Cardiac muscle cell (in vitro differentiated cells and primary cell): ENCODE results near the gene SERTAD1. TPM values are rescaled to one million over a fixed set of nuclear protein-coding genes. Genes with fewer than 3 reads are reported as not detected.

ENCODE experiments used
- DNase-seq, 2 donors: peaks; one replicate each; pipeline versions ENCODE4 v3.0.0 to v3.0.0-alpha.2; 2010 to 2017; ENCODE audit warnings: low read depth in 1 of 2, low spot score in 1 of 2
- H3K27ac ChIP-seq: fragments of 200-600 bp; sonication (generic); 2 replicates; pipeline ENCODE4 v1.5.1; 2016
- H3K27me3 ChIP-seq: fragments of 200-600 bp; sonication (generic); 2 replicates; pipeline ENCODE4 v1.6.0; 2016; ENCODE audit warnings: control low read depth
- H3K36me3 ChIP-seq: fragments of 200-600 bp; sonication (generic); 2 replicates; pipeline ENCODE4 v1.5.1; 2016; ENCODE audit warnings: control low read depth
- H3K4me1 ChIP-seq: fragments of 200-600 bp; sonication (generic); 2 replicates; pipeline ENCODE4 v1.8.1; 2017; ENCODE audit warnings: low read depth, mild to moderate bottlenecking, mixed run types
- H3K4me3 ChIP-seq: fragments of 200-600 bp; sonication (generic); 2 replicates; pipeline ENCODE4 v1.5.1; 2016; ENCODE audit warnings: mild to moderate bottlenecking
- H3K9me3 ChIP-seq: fragments of 200-600 bp; sonication (generic); 2 replicates; pipeline ENCODE4 v1.5.1; 2017; ENCODE audit warnings: low read depth, mild to moderate bottlenecking, control low read depth
- polyA plus RNA-seq: library from polyadenylated mRNA; unstranded; fragments of >200 nt; fragmentation: Nextera tagmentation; extraction: Ambion mirVana; gene quantifications from 2 replicates; pipeline ENCODE4 v1.2.1, GENCODE V29; 2016
- total RNA-seq: library from RNA; depleted of rRNA; stranded (reverse); fragments of >200 nt; gene quantifications from 2 replicates; pipeline ENCODE4 v1.2.3, GENCODE V29; 2016
- TF ChIP-seq, protein P1 (sequence below): IDR thresholded peaks from 2 replicates; pipeline ENCODE4 v1.5.1; 2012; ENCODE audit warnings: low read depth, mild to moderate bottlenecking, low read length

The SERTAD1 gene
- total and polyA plus RNA-seq, 2 experiments from 2014 or later = 18.8 to 19.5 TPM

DNA sequence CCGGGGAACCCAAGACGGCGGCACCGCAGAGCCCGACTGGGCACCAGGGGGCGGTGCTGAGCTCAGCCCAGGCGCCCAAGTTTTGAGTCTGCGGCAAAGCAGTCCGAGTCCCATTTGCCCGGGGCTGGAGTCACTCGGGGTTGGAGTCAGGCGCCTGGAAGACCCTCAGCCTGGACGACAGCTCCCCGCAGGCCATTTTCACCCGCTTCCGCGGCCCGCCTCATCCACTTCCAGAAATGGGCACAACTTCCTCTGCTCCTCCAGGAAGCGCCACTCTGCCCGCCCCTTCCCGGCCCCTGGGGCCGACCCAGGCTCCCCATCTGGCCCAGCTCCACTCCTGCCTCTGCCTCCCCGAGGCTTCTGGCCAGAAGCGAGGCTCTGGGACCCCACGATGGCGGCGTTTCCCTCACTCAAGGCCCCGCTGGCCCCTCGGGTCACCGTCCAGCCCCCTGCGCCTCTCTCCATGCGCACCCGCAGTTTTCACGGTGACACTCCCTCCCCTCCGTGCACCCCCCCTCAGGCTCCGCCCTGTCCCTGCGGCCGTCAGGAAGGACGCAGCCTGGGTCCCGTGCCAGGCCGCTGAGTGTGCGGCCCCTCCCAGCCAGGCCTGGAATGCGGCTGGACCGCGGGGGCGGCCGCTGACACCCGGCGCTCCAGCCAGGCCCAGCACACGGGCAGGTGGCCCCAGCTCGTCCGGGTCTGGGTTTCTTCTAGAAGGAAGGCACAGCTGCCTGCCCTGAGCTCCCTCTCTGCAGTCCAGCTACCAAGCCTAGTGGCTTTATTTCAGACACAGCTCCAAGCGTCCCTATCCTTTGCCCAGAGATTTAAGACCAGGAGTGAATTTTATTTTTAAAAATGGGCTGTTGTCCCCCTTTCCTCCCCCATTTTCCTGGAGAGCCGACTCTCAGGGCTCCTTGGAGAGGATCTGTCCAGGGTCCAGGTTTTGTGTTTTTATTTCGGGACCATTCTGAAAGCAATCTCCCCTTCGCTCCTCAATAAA, 4.7 kb downstream of the SERTAD1 start:
- Histone ChIP-seq H3K27ac (peak overlapping the region; percentile 96), H3K4me3 (peak overlapping the region; percentile 56), H3K36me3 (no peaks in the 10 kb centered on the region), H3K27me3 (no peaks in the 10 kb centered on the region), H3K4me1 (peaks cover 25% of the 10 kb centered on the region), H3K9me3 (no peaks in the 10 kb centered on the region)
- TF ChIP-seq, protein P1, sequence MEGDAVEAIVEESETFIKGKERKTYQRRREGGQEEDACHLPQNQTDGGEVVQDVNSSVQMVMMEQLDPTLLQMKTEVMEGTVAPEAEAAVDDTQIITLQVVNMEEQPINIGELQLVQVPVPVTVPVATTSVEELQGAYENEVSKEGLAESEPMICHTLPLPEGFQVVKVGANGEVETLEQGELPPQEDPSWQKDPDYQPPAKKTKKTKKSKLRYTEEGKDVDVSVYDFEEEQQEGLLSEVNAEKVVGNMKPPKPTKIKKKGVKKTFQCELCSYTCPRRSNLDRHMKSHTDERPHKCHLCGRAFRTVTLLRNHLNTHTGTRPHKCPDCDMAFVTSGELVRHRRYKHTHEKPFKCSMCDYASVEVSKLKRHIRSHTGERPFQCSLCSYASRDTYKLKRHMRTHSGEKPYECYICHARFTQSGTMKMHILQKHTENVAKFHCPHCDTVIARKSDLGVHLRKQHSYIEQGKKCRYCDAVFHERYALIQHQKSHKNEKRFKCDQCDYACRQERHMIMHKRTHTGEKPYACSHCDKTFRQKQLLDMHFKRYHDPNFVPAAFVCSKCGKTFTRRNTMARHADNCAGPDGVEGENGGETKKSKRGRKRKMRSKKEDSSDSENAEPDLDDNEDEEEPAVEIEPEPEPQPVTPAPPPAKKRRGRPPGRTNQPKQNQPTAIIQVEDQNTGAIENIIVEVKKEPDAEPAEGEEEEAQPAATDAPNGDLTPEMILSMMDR = peak; percentile 97
- peak; percentile 93 to 95 for DNase-seq

DNA sequence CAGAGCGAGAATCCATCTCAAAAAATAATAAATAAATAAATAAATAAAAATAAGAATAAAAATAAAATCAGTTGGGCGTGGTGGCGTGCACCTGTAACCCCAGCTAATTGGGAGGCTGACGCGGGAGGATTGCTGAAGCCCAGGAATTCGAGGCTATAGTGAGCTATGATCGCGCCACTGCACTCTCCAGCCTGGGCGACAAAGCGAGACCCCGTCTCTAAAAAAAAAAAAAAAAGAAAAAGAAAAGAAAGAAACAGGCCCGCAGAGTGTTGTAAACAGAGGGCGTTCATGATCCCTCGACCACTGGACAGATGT, 5.4 kb downstream of the SERTAD1 start:
- Histone ChIP-seq H3K4me3 (peak overlapping the region; percentile 56), H3K9me3 (no peaks in the 10 kb centered on the region), H3K27ac (peak overlapping the region; percentile 96), H3K4me1 (peaks cover 25% of the 10 kb centered on the region), H3K27me3 (no peaks in the 10 kb centered on the region), H3K36me3 (no peaks in the 10 kb centered on the region)
- no peak for DNase-seq
- TF ChIP-seq, protein P1 = no peak

DNA sequence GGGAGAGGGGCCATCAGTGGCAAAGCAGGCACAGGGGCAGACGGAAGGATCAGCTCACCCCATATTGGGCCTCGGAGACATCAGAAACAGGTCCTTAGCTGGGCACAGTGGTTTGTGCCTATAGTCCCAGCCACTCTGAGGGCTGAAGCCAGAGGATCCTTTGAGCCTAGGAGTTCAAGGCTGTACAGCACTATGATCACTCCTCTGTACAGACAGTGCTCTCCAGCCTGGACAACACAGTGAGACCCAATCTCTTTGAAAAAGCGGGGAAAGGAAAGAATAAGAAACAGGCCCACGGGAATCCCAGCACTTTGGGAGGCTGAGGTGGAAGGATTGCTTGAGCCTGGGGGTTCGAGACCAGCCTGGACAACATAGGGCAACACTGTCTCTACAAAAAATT, 6.0 kb downstream of the SERTAD1 start:
- Histone ChIP-seq H3K27me3 (no peaks in the 10 kb centered on the region), H3K27ac (no peak overlapping the region), H3K9me3 (no peaks in the 10 kb centered on the region), H3K4me3 (no peak overlapping the region), H3K36me3 (no peaks in the 10 kb centered on the region), H3K4me1 (peaks cover 25% of the 10 kb centered on the region)
- no peak for DNase-seq
- TF ChIP-seq, protein P1 = no peak

DNA sequence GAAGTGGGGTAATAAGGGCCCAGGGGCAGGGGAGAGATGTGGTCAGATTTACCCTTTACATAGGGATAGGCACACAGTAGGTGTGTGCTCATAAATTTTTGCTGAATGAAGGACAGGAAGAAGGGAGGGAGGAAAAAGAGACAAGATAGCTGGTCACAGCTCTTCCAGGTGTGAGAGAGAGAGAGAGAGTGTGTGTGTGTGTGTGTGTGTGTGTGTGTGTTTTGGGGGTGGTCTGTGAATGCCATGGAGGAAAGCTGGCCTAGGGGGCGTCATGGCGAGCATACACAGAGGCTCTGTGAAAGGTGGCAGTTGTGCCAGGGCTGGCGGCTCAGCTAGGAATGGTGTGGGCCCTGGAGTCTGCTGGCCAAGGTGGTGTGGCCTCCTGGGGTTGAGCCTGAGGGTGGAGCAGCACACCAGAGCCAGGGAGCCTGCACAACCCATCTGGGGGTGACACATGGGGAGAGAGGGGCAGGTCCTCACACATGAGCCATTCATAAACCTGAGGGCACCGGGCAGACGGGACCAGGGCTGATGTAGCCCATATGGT, 6.7 kb downstream of the SERTAD1 start:
- Histone ChIP-seq H3K27ac (no peak overlapping the region), H3K27me3 (no peaks in the 10 kb centered on the region), H3K9me3 (no peaks in the 10 kb centered on the region), H3K4me3 (no peak overlapping the region), H3K4me1 (peaks cover 21% of the 10 kb centered on the region), H3K36me3 (no peaks in the 10 kb centered on the region)
- DNase-seq = no peak
- TF ChIP-seq, protein P1 = no peak

DNA sequence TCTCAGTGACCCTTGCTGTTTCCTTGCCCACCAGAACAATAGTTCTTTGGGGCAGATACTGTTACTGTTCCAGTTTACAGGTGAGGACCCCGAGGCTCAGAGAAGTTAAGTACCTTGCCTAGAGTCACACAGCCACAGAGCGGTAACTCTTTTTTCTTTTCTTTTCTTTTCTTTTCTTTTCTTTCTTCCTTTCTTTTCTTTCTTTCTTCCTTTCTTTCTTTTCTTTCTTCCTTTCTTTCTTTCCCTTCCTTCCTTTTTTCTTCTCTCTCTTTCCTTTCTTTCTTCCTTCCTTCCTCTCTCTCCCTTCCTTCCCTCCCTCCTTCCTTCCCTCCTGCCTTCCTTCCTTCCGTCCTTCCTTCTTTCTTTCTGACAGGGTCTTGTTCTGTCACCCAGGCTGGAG, 7.8 kb downstream of the SERTAD1 start:
- DNase-seq = no peak
- no peaks in the 10 kb centered on the region for H3K36me3 ChIP-seq
- no peaks in the 10 kb centered on the region for H3K27me3 ChIP-seq
- no peaks in the 10 kb centered on the region for H3K9me3 ChIP-seq
- peak overlapping the region; percentile 67 for H3K27ac ChIP-seq
- no peak overlapping the region for H3K4me3 ChIP-seq
- peaks cover 23% of the 10 kb centered on the region for H3K4me1 ChIP-seq
- TF ChIP-seq, protein P1 = no peak
